ENCODE measurements around the gene FRMD7. TPM values are rescaled to one million over a fixed set of nuclear protein-coding genes. Genes with fewer than 3 reads are reported as not detected.

Gene FRMD7
- total RNA-seq: not detected

- no peak within 1 kb of the TSS for H3K27ac ChIP-seq
These were observed at the start of gene FRMD7 for GRCh38 chrX:132127743-132128142. Gene FRMD7 (minus strand): TSS chrX:132128020. CDS start chrX:132127844, 176 bp downstream.

GRCh38 chrX:132173647-132174046 is 45.8 kb upstream of the FRMD7 start:
- Histone ChIP-seq H3K4me1 (no peaks in the 10 kb centered on the region), H3K27me3 (peaks cover 0 to 61% of the 10 kb centered on the region in 2 donors), H3K36me3 (no peaks in the 10 kb centered on the region), H3K4me3 (no peak overlapping the region), H3K27ac (no peak overlapping the region), H3K9me3 (no peaks in the 10 kb centered on the region)
- intact Hi-C loops (cut with DNase I; ENCODE audit: low total_unique reads): no loop called here
- no peak for TF ChIP-seq POLR2AphosphoS5 (IDR thresholded peaks at IDR 0.05)
- TF ChIP-seq, protein P1, sequence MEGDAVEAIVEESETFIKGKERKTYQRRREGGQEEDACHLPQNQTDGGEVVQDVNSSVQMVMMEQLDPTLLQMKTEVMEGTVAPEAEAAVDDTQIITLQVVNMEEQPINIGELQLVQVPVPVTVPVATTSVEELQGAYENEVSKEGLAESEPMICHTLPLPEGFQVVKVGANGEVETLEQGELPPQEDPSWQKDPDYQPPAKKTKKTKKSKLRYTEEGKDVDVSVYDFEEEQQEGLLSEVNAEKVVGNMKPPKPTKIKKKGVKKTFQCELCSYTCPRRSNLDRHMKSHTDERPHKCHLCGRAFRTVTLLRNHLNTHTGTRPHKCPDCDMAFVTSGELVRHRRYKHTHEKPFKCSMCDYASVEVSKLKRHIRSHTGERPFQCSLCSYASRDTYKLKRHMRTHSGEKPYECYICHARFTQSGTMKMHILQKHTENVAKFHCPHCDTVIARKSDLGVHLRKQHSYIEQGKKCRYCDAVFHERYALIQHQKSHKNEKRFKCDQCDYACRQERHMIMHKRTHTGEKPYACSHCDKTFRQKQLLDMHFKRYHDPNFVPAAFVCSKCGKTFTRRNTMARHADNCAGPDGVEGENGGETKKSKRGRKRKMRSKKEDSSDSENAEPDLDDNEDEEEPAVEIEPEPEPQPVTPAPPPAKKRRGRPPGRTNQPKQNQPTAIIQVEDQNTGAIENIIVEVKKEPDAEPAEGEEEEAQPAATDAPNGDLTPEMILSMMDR (IDR thresholded peaks at IDR 0.05): no peak
- no peak for TF ChIP-seq POLR2A (IDR thresholded peaks at IDR 0.05)
- DNase-seq (ENCODE audit: low spot score in 2 of 2): no peak

More at GRCh38 chrX:132127743-132128142, at the start of gene FRMD7:
- peaks cover 0 to 37% of the 10 kb centered on the region in 2 donors for H3K27me3 ChIP-seq
- DNase-seq (ENCODE audit: low spot score in 2 of 2): no peak
- no peaks in the 10 kb centered on the region for H3K36me3 ChIP-seq
- intact Hi-C loops (cut with DNase I; ENCODE audit: low total_unique reads): no loop called here
- no peaks in the 10 kb centered on the region for H3K4me1 ChIP-seq
- TF ChIP-seq POLR2AphosphoS5 (IDR thresholded peaks at IDR 0.05): no peak
- TF ChIP-seq, protein P1 (IDR thresholded peaks at IDR 0.05): no peak
- TF ChIP-seq POLR2A (IDR thresholded peaks at IDR 0.05): no peak
- H3K4me3 ChIP-seq: no peak within 1 kb of the TSS
- no peaks in the 10 kb centered on the region for H3K9me3 ChIP-seq

- DNase-seq (ENCODE audit: low spot score in 2 of 2): no peak
- intact Hi-C loops (cut with DNase I; ENCODE audit: low total_unique reads): no loop called here
- H3K9me3 ChIP-seq: no peaks in the 10 kb centered on the region
- no peak overlapping the region for H3K4me3 ChIP-seq
- TF ChIP-seq, protein P1 (IDR thresholded peaks at IDR 0.05): no peak
- TF ChIP-seq POLR2AphosphoS5 (IDR thresholded peaks at IDR 0.05): no peak
- no peak for TF ChIP-seq POLR2A (IDR thresholded peaks at IDR 0.05)
- H3K27me3 ChIP-seq: peaks cover 0 to 55% of the 10 kb centered on the region in 2 donors
- no peaks in the 10 kb centered on the region for H3K36me3 ChIP-seq
- no peaks in the 10 kb centered on the region for H3K4me1 ChIP-seq
- H3K27ac ChIP-seq: no peak overlapping the region
These were observed 44.1 kb upstream of the FRMD7 start for GRCh38 chrX:132171881-132172280.

DNA sequence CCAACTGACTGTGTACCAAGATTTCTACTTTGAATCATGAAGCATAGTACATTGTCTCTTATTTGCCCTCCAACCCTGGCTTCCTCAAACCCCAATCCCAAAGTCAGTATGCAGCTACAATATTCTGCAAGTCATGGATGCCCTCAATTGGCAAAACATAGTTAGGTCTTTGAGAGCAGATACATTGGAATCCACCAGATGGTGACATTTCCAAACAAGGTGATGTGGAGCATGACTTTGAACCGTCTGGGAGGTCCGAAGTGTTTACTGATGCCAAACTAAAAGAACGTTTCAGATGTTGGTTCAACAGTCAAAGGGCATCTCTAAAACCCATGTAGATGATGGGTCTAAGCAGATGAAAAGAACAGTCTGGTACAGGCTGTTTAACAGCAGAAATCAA is 43.7 kb upstream of the FRMD7 start:
- H3K4me3 ChIP-seq: no peak overlapping the region
- intact Hi-C loops (cut with DNase I; ENCODE audit: low total_unique reads): no loop called here
- no peaks in the 10 kb centered on the region for H3K36me3 ChIP-seq
- no peaks in the 10 kb centered on the region for H3K4me1 ChIP-seq
- H3K27me3 ChIP-seq: peaks cover 0 to 54% of the 10 kb centered on the region in 2 donors
- no peak overlapping the region for H3K27ac ChIP-seq
- peaks cover 0 to 1% of the 10 kb centered on the region in 2 donors for H3K9me3 ChIP-seq
- no peak for DNase-seq (ENCODE audit: low spot score in 2 of 2)
- no peak for TF ChIP-seq POLR2AphosphoS5 (IDR thresholded peaks at IDR 0.05)
- no peak for TF ChIP-seq POLR2A (IDR thresholded peaks at IDR 0.05)
- TF ChIP-seq, protein P1 (IDR thresholded peaks at IDR 0.05): no peak

- no peak overlapping the region for H3K27ac ChIP-seq
- TF ChIP-seq POLR2AphosphoS5 (IDR thresholded peaks at IDR 0.05) (no peak), POLR2A (IDR thresholded peaks at IDR 0.05) (no peak)
- TF ChIP-seq, protein P1 (IDR thresholded peaks at IDR 0.05): no peak
These were observed 41.7 kb upstream of the FRMD7 start for GRCh38 chrX:132169554-132169953.

More at GRCh38 chrX:132169554-132169953, 41.7 kb upstream of the FRMD7 start:
- intact Hi-C loops (cut with DNase I; ENCODE audit: low total_unique reads): no loop called here
- H3K9me3 ChIP-seq: peaks cover 0 to 20% of the 10 kb centered on the region in 2 donors
- H3K4me1 ChIP-seq: no peaks in the 10 kb centered on the region
- no peaks in the 10 kb centered on the region for H3K36me3 ChIP-seq
- no peak for DNase-seq (ENCODE audit: low spot score in 2 of 2)
- H3K27me3 ChIP-seq: peaks cover 0 to 45% of the 10 kb centered on the region in 2 donors
- H3K4me3 ChIP-seq: no peak overlapping the region
